Measurements from ENCODE around the gene EHHADH.

EHHADH gene

GRCh38 chr3:185151101-185151963 is 102.5 kb downstream of the EHHADH start:
- TF ChIP-seq CTCF (IDR thresholded peaks at IDR 0.05; ENCODE audit: low read depth, low read length, missing control alignments): no peak
- DNase-seq (ENCODE audit: extremely low read depth, low read depth): no peak
- H3K4me3 ChIP-seq (replicated peaks; ENCODE audit: low read depth, low read length): no peak overlapping the region

GRCh38 chr3:185150561-185150960 is 103.3 kb downstream of the EHHADH start:
- no peak for TF ChIP-seq CTCF (IDR thresholded peaks at IDR 0.05; ENCODE audit: low read depth, low read length, missing control alignments)
- no peak overlapping the region for H3K4me3 ChIP-seq (replicated peaks; ENCODE audit: low read depth, low read length)
- DNase-seq (ENCODE audit: extremely low read depth, low read depth): no peak

- no peak for DNase-seq (ENCODE audit: extremely low read depth, low read depth)
- H3K4me3 ChIP-seq (replicated peaks; ENCODE audit: low read depth, low read length): no peak overlapping the region
- TF ChIP-seq CTCF (IDR thresholded peaks at IDR 0.05; ENCODE audit: low read depth, low read length, missing control alignments): no peak
These were observed 104.3 kb downstream of the EHHADH start for GRCh38 chr3:185149591-185149990.

GRCh38 chr3:185145511-185145910 is 108.3 kb downstream of the EHHADH start:
- TF ChIP-seq CTCF (IDR thresholded peaks at IDR 0.05; ENCODE audit: low read depth, low read length, missing control alignments): no peak
- no peak overlapping the region for H3K4me3 ChIP-seq (replicated peaks; ENCODE audit: low read depth, low read length)
- no peak for DNase-seq (ENCODE audit: extremely low read depth, low read depth)

GRCh38 chr3:185144784-185145183 is 109.1 kb downstream of the EHHADH start:
- DNase-seq (ENCODE audit: extremely low read depth, low read depth): no peak
- no peak for TF ChIP-seq CTCF (IDR thresholded peaks at IDR 0.05; ENCODE audit: low read depth, low read length, missing control alignments)
- no peak overlapping the region for H3K4me3 ChIP-seq (replicated peaks; ENCODE audit: low read depth, low read length)

Data from HFF-Myc (cell line).